H1 (cell line): Measurements from ENCODE around the gene PPP4R4. TPM values are rescaled to one million over a fixed set of nuclear protein-coding genes. Genes with fewer than 3 reads are reported as not detected.

ENCODE experiments used
- HDAC6 ChIP-seq: IDR thresholded peaks from one replicate; pipeline ENCODE4 v1.7.1; 2012; ENCODE audit warnings: low read depth, mild to moderate bottlenecking, inconsistent platforms, low read length, moderate library complexity
- POLR2A ChIP-seq, 2 experiments: IDR thresholded peaks; 1 replicate in 1 of 2; 2 replicates in 1 of 2; pipeline ENCODE4 v1.6.1; 2011; ENCODE audit warnings: low read depth in 2 of 2, low read length in 2 of 2, mild to moderate bottlenecking in 2 of 2; ENCODE audit errors: control extremely low read depth in 1 of 2
- RNF2 ChIP-seq: fragments of 200-900, 300-1000 bp; sonication (generic); IDR thresholded peaks from 2 replicates; pipeline ENCODE4 v1.7.1; 2016; ENCODE audit warnings: borderline replicate concordance, low read depth, mild to moderate bottlenecking, antibody characterized with exemption, low read length; ENCODE audit not compliant: poor library complexity, severe bottlenecking; ENCODE audit errors: missing control alignments
- SIN3A ChIP-seq, 2 experiments: IDR thresholded peaks in 1 of 2; conservative IDR thresholded peaks in 1 of 2; 2 replicates each; pipeline ENCODE4 v1.6.1; 2011 to 2012; ENCODE audit warnings: low read length in 2 of 2, improper control_type of control experiment in 1 of 2, low read depth in 1 of 2, mild to moderate bottlenecking in 1 of 2
- SIRT6 ChIP-seq: IDR thresholded peaks from one replicate; pipeline ENCODE4 v1.7.1; 2012; ENCODE audit warnings: low read length, inconsistent platforms
- SIX5 ChIP-seq: IDR thresholded peaks from 2 replicates; pipeline ENCODE4 v1.6.1; 2011; ENCODE audit warnings: mild to moderate bottlenecking, low read depth, low read length
- polyA plus RNA-seq, 7 experiments: library from polyadenylated mRNA; depleted of rRNA in 3 of 7; stranded (reverse) in 5 of 7; unstranded in 2 of 7; fragments of >200 nt in 5 of 7; fragments of 200-250 nt in 2 of 7; gene quantifications; 1 replicate in 5 of 7; 2 replicates in 1 of 7; 4 replicates in 1 of 7; pipeline versions ENCODE4 v1.2.1 to v1.2.3, GENCODE V29; 2011 to 2013; ENCODE audit warnings: missing spikeins in 2 of 7, mixed read lengths in 2 of 7
- total RNA-seq: library from RNA; stranded (reverse); fragmentation: NEBNext Ultra II Directional; extraction: Animal tissue kit (Norgen Biotek cat#: 25700); gene quantifications from 2 replicates; pipeline ENCODE4 v1.2.1, GENCODE V29; 2021

PPP4R4 gene
- total and polyA plus RNA-seq, 2 of the 8 experiments (the other 6 are each of a cell fraction or from before 2014, with no cell fraction given): 3.3 to 9.6 TPM

DNA sequence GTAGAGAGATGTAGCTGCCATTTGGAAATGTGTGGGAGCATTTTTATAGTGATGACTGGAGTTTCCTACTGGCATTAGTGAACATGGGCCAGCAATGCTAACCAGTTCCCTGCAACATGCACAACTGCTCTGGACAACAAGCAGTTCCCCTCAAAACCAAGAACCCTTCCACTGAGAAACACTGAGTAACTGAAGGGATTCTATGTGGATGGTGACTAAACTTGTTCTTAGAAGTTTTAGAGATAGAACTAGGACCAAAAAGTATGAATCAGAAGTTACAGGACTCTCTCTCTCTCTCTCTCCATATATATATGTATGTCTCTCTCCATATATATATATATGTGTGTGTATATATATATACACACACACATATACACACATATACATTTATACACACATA lies 111.0 kb downstream of the PPP4R4 start (continued):
- TF ChIP-seq RNF2 (no peak), SIX5 (no peak), SIN3A (conservative IDR thresholded peaks at IDR 0.05 in 1 of 2, IDR thresholded peaks at IDR 0.05 in 1 of 2; ENCODE audit: low read depth in 1 of 2, low read length in 2 of 2) (no peak), POLR2A (IDR thresholded peaks at IDR 0.05; ENCODE audit: control extremely low read depth in 1 of 2, low read depth in 2 of 2, low read length in 2 of 2) (no peak), HDAC6 (no peak), SIRT6 (no peak)
